Effector memory CD8-positive, alpha-beta T cell (primary cell): ENCODE measurements around the gene TMED7.
"Not testable (repeated sequence)": the region's sequence is repeated elsewhere in the genome, so short reads cannot be mapped to it uniquely, and the experiment has no call there.

Experiments used
- ATAC-seq: fragments of 150-1000 bp; cut with Tn5 transposase; replicated peaks from 2 replicates; pipeline ENCODE4 v1.10.0; 2021; ENCODE audit warnings: mild to moderate bottlenecking, moderate library complexity
- DNase-seq, 3 experiments: peaks; one replicate each; pipeline ENCODE4 v3.0.0; 2021
- H3K27ac Mint-ChIP-seq, 2 donors: one replicate each; pipeline ENCODE4 v1.8.0; 2022; ENCODE audit warnings: mild to moderate bottlenecking in 2 of 2, mixed read lengths in 2 of 2, moderate library complexity in 2 of 2
- H3K27me3 Mint-ChIP-seq, 2 donors: one replicate each; pipeline ENCODE4 v1.8.0; 2022; ENCODE audit warnings: mixed read lengths in 2 of 2
- H3K36me3 Mint-ChIP-seq: one replicate; pipeline ENCODE4 v1.8.0; 2022; ENCODE audit warnings: mild to moderate bottlenecking, moderate library complexity, mixed read lengths; ENCODE audit not compliant: insufficient read depth
- H3K4me1 Mint-ChIP-seq, 2 donors: one replicate each; pipeline ENCODE4 v1.8.0; 2022; ENCODE audit warnings: low read depth in 2 of 2, mixed read lengths in 2 of 2
- H3K4me3 Mint-ChIP-seq, 2 donors: one replicate each; pipeline ENCODE4 v1.8.0; 2022; ENCODE audit warnings: mild to moderate bottlenecking in 2 of 2, mixed read lengths in 2 of 2, moderate library complexity in 2 of 2
- H3K9me3 Mint-ChIP-seq, 2 donors: one replicate each; pipeline ENCODE4 v1.8.0; 2022; ENCODE audit warnings: mixed read lengths in 2 of 2

The TMED7 gene

GRCh38 chr5:115645386-115645785 is 19.6 kb upstream of the TMED7 start:
- ATAC-seq, H3K4me1 Mint-ChIP-seq, H3K4me3 Mint-ChIP-seq, H3K9me3 Mint-ChIP-seq, H3K27ac Mint-ChIP-seq, DNase-seq, H3K36me3 Mint-ChIP-seq: not testable (repeated sequence)
- peaks cover 23 to 27% of the 10 kb centered on the region in 2 donors for H3K27me3 Mint-ChIP-seq

DNA sequence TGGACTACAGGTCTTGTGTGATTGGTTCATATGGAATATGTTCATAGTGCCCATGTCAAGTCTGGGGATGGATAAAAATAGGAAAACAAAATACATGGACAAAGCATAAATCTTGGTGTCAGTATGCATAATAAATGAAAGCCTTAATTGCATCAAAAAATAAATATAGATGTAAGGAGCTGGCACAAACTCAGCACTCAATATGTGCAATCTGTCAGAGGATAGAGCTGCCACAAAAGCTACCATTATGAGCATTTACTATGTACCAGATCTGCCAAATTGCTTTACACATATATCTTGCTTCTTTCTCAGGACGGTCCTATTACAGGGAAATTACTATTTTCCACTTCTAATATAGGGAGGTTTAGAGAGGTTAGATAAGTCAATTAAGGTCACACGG is 18.2 kb upstream of the TMED7 start:
- no peaks in the 10 kb centered on the region for H3K9me3 Mint-ChIP-seq
- ATAC-seq, result no peak
- H3K27me3 Mint-ChIP-seq, result peaks cover 23 to 27% of the 10 kb centered on the region in 2 donors

DNA sequence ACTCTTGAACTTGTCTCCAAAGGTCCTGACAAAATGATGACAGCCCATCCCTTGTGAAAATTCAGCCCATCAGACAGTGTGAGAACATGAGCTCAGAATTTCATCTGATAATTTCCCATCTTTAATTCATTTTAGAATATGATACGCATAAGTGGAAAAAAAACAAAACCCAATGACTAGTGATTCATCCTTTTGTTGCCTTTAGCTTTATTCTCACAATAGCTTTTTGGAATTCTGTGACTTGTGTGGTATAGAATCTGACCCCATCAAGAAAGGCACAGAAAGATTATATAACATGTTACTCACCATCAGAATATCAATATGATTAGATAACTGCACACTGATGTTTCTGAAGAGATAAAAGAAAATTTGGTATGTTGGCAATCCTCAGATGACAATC is 16.1 kb upstream of the TMED7 start:
- ATAC-seq, result no peak
- Mint-ChIP-seq H3K4me1 (no peaks in the 10 kb centered on the region), H3K36me3 (no peaks in the 10 kb centered on the region), H3K27me3 (peaks cover 23 to 32% of the 10 kb centered on the region in 2 donors), H3K9me3 (no peaks in the 10 kb centered on the region), H3K4me3 (no peak overlapping the region), H3K27ac (no peak overlapping the region)
- DNase-seq, result no peak

More for the DNA sequence above, 18.2 kb upstream of the TMED7 start:
- no peak overlapping the region for H3K27ac Mint-ChIP-seq
- H3K4me3 Mint-ChIP-seq, result no peak overlapping the region
- H3K4me1 Mint-ChIP-seq, result no peaks in the 10 kb centered on the region
- no peaks in the 10 kb centered on the region for H3K36me3 Mint-ChIP-seq
- DNase-seq, result no peak

GRCh38 chr5:115640274-115640673 is 14.4 kb upstream of the TMED7 start:
- H3K36me3 Mint-ChIP-seq, result no peaks in the 10 kb centered on the region
- ATAC-seq, result no peak
- H3K27me3 Mint-ChIP-seq, result peaks cover 8 to 25% of the 10 kb centered on the region in 2 donors

GRCh38 chr5:115639377-115639776 is 13.5 kb upstream of the TMED7 start:
- Mint-ChIP-seq H3K36me3 (no peaks in the 10 kb centered on the region), H3K27me3 (peaks cover 0 to 18% of the 10 kb centered on the region in 2 donors), H3K4me3 (no peak overlapping the region), H3K9me3 (no peaks in the 10 kb centered on the region), H3K27ac (no peak overlapping the region), H3K4me1 (peaks cover 3% of the 10 kb centered on the region in 2 donors)
- no peak for ATAC-seq
- no peak for DNase-seq

More at GRCh38 chr5:115640274-115640673, 14.4 kb upstream of the TMED7 start:
- no peak for DNase-seq
- Mint-ChIP-seq H3K9me3 (no peaks in the 10 kb centered on the region), H3K4me1 (no peaks in the 10 kb centered on the region), H3K4me3 (no peak overlapping the region), H3K27ac (no peak overlapping the region)

DNA sequence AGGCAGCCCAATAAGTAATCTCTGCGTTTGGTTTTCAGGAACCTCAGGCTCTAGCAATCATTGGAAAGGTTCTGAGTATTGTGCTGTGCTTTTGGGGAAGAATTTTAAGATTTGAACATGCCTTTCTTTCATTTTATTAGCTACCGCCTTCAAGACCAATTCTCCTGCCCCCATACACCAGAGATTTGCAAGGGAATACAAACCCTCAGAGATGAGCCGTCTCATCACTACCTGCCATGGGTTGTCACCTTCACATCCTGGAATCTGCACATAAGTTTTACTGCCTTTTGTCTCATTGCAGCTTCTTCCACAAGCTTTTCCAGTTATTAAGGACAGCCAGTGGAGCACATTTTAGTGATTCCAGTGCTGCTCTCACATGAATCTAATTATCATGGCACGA is 11.7 kb upstream of the TMED7 start:
- peaks cover 0 to 5% of the 10 kb centered on the region in 2 donors for H3K27me3 Mint-ChIP-seq
- no peak overlapping the region for H3K4me3 Mint-ChIP-seq

GRCh38 chr5:115636008-115636407 is 10.2 kb upstream of the TMED7 start:
- Mint-ChIP-seq H3K36me3 (no peaks in the 10 kb centered on the region), H3K4me3 (no peak overlapping the region), H3K27ac (no peak overlapping the region), H3K4me1 (peaks cover 4 to 5% of the 10 kb centered on the region in 2 donors), H3K27me3 (peaks cover 0 to 5% of the 10 kb centered on the region in 2 donors), H3K9me3 (no peaks in the 10 kb centered on the region)
- DNase-seq, result no peak
- ATAC-seq, result no peak

More for the DNA sequence above, 11.7 kb upstream of the TMED7 start:
- no peaks in the 10 kb centered on the region for H3K36me3 Mint-ChIP-seq
- H3K4me1 Mint-ChIP-seq, result peaks cover 4 to 5% of the 10 kb centered on the region in 2 donors
- DNase-seq (no peak), ATAC-seq (no peak)
- H3K27ac Mint-ChIP-seq, result no peak overlapping the region
- H3K9me3 Mint-ChIP-seq, result no peaks in the 10 kb centered on the region

GRCh38 chr5:115634343-115635132 is 8.7 kb upstream of the TMED7 start:
- Mint-ChIP-seq H3K36me3 (no peaks in the 10 kb centered on the region), H3K27ac (peak overlapping the region; percentile 49 to 57), H3K4me1 (peaks cover 4 to 5% of the 10 kb centered on the region in 2 donors), H3K9me3 (no peaks in the 10 kb centered on the region), H3K4me3 (peak overlapping the region; percentile 61 to 75), H3K27me3 (peaks cover 0 to 5% of the 10 kb centered on the region in 2 donors)
- ATAC-seq (peak; percentile 100), DNase-seq (peak; percentile 82 to 84 (median 82))

DNA sequence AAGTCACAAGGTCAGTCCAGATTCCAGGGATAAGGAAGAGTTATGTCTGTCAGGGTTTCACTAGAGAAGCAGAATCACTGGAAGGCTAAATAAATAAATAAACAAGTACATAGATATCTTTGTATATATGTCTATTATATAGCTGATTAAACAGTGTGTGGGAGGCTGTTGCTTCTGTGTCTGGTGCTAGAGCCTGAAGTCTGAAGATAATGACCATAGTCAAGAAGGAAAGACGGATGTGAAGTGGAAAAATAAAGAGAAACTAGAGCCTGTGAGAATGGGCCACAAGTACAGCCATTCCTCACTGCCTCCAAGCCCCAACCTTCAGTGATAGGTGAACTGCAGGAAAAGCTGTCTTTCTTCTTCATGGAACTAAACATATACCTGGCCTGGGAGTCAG is 4.1 kb upstream of the TMED7 start:
- Mint-ChIP-seq H3K4me1 (peaks cover 6 to 9% of the 10 kb centered on the region in 2 donors), H3K36me3 (peaks cover 11% of the 10 kb centered on the region), H3K27ac (no peak overlapping the region), H3K4me3 (no peak overlapping the region), H3K9me3 (no peaks in the 10 kb centered on the region), H3K27me3 (no peaks in the 10 kb centered on the region)
- DNase-seq (no peak), ATAC-seq (no peak)

- Mint-ChIP-seq H3K4me1 (peaks cover 6 to 12% of the 10 kb centered on the region in 2 donors), H3K27me3 (no peaks in the 10 kb centered on the region), H3K27ac (no peak overlapping the region), H3K4me3 (no peak overlapping the region), H3K9me3 (no peaks in the 10 kb centered on the region), H3K36me3 (peaks cover 11% of the 10 kb centered on the region)
- ATAC-seq, result no peak
- no peak for DNase-seq
Observed at GRCh38 chr5:115627295-115627865, 1.5 kb upstream of the TMED7 start.

DNA sequence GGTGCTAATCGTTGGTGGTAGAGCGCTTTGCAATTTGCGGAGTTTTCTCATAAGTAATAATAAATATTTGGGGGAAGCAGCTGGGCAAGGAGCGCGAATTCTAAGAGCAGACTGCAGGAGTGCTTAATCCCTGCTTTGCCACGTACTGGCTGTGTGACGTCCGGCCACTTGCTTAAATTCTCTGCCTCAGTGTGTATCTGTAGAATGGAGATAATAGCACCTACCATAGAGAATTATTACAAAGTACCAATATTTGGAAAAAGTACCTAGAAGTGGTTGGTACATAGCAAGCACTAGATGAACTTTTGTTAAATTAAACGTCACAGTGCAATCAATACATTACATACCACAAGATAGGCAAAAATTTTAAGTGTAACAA is 598 bp upstream of the TMED7 start:
- Mint-ChIP-seq H3K4me1 (peaks cover 12 to 19% of the 10 kb centered on the region in 2 donors), H3K27me3 (no peaks in the 10 kb centered on the region), H3K9me3 (no peaks in the 10 kb centered on the region), H3K36me3 (peaks cover 11% of the 10 kb centered on the region), H3K27ac (no peak overlapping the region), H3K4me3 (no peak overlapping the region)
- DNase-seq (no peak), ATAC-seq (peak; percentile 18)

DNA sequence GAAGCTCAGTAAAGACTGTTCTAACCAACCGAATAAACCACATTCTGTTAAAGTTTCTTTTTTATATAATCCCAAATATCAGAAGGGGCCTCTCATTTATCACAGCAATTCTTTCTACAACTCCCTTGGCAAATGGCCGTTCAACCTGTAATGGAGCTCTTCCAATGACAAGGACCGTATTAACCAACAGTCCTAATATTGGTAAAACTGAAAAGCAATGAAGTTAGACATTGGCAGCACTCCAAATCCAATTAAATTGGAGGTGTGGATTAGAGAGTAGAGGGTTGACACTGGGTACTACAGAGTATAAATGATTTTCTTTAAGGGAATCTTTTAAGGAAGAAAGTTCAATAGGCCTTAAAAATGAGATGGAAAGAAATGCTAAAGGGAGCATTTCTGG is 842 bp downstream of the TMED7 start:
- Mint-ChIP-seq H3K9me3 (no peaks in the 10 kb centered on the region), H3K27ac (no peak overlapping the region), H3K36me3 (peaks cover 23% of the 10 kb centered on the region), H3K4me1 (peaks cover 15 to 22% of the 10 kb centered on the region in 2 donors), H3K4me3 (no peak overlapping the region), H3K27me3 (no peaks in the 10 kb centered on the region)
- ATAC-seq (no peak), DNase-seq (no peak)

GRCh38 chr5:115623658-115624057 is 2.2 kb downstream of the TMED7 start:
- Mint-ChIP-seq H3K36me3 (peaks cover 31% of the 10 kb centered on the region), H3K27ac (no peak overlapping the region), H3K4me1 (peaks cover 15 to 22% of the 10 kb centered on the region in 2 donors), H3K9me3 (no peaks in the 10 kb centered on the region), H3K27me3 (no peaks in the 10 kb centered on the region), H3K4me3 (no peak overlapping the region)
- ATAC-seq (no peak), DNase-seq (no peak)

GRCh38 chr5:115621365-115621900 is 4.4 kb downstream of the TMED7 start:
- DNase-seq (no peak), ATAC-seq (no peak)
- H3K27me3 Mint-ChIP-seq, result no peaks in the 10 kb centered on the region
- no peak overlapping the region for H3K4me3 Mint-ChIP-seq
- H3K4me1 Mint-ChIP-seq, result peaks cover 17 to 18% of the 10 kb centered on the region in 2 donors
- H3K36me3 Mint-ChIP-seq, result peaks cover 41% of the 10 kb centered on the region
- H3K9me3 Mint-ChIP-seq, result no peaks in the 10 kb centered on the region
- H3K27ac Mint-ChIP-seq, result peak overlapping the region in 1 of 2 donors; percentile 9
